ENCODE results near the gene MEI1.
"Not testable (repeated sequence)": the region's sequence is repeated elsewhere in the genome, so short reads cannot be mapped to it uniquely, and the experiment has no call there.

MEI1 gene

DNA sequence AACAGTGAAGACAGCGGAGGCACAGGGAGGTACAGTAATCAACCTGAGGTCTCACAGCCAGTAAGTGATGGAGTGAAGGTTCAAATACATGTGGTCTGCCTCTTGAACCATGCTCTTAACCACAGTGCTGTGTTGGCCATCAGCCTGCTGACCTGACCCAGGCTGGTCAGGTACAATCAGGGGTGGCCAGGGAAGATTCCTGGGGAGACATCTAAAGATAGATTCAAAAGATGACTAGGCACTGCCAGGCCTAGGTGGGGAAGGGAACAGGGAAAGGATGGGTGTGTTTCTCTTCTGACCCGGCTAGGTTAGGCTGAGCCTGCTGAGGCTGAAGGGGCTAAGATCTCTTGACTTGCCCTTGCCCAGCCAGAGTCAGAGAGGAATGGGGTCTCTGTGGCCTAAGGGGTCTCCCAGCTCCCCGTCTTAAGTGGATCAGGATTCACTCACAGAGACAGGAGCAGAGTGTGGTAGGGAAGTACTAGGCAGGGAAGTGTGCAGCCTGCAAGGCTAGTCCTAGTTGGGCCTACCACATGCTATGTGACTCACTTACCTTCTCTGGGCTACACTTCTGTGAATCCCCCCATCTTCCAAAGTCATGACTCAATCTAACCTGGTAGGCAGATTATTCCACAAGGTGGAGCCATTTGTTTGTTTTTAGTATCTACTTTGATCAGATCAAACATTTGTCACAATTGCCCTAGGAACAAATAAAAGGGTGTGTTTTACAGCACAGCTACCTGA is 123.2 kb downstream of the MEI1 start:
- DNase-seq (ENCODE audit: low spot score): no peak

DNA sequence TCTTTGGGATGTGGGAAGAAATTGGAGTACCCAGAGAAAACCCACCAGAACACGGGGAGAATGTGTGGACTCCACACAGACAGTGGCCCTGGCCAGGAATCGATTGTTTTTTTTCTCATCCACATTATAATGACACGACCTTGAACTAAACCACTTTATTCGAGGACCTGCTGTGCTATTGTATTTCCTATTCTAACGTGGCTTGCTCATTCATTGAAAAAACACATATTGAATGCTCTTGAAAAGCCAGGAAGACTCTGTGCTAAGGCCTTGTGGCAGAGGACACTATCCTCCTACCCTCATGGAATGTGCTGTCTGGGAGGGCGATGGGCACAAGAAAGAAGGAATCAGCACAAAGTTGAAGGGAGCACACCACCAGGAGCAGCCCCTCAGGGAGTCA is 124.5 kb downstream of the MEI1 start:
- no peak for DNase-seq (ENCODE audit: low spot score)

DNA sequence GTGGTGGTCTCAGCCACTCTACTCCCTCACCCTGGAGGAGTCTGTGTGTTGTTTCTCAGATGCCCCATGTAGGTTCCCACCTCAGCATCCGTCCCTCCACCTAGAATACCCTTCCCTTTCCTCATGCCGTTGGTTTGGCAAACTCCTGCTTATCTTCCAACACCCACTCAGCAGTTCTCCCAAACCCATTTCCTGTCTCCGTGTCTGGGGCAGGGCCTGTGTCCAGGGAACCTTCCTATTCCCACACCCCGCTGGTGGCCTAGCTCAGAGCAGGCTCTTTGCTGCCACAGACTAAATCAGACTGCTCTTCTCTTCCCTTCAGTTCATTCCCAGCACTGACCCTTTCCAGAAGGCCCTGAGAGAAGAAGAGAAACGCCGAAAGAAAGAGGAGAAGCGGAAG is 126.1 kb downstream of the MEI1 start:
- DNase-seq (ENCODE audit: low spot score): no peak

DNA sequence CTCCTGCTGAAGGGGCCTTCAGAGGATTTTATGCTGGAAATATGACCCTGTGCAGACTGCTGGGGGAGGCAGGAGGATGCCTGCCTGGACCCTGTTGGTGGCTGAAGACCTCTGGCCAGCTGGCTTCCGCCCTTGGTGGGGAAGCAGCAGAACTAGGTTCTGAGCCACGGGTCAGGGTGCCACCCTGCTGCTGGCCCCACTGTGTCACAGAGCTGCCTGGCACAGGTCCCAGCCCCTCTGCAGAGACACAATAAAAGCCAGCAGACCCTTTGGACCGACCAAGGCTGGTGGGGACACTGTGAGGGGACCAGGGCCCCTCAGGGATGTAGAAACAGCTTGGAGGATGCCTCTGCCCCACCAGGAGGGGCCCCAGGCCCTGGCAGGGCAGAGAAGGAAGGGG is 126.7 kb downstream of the MEI1 start:
- no peak for DNase-seq (ENCODE audit: low spot score)

DNA sequence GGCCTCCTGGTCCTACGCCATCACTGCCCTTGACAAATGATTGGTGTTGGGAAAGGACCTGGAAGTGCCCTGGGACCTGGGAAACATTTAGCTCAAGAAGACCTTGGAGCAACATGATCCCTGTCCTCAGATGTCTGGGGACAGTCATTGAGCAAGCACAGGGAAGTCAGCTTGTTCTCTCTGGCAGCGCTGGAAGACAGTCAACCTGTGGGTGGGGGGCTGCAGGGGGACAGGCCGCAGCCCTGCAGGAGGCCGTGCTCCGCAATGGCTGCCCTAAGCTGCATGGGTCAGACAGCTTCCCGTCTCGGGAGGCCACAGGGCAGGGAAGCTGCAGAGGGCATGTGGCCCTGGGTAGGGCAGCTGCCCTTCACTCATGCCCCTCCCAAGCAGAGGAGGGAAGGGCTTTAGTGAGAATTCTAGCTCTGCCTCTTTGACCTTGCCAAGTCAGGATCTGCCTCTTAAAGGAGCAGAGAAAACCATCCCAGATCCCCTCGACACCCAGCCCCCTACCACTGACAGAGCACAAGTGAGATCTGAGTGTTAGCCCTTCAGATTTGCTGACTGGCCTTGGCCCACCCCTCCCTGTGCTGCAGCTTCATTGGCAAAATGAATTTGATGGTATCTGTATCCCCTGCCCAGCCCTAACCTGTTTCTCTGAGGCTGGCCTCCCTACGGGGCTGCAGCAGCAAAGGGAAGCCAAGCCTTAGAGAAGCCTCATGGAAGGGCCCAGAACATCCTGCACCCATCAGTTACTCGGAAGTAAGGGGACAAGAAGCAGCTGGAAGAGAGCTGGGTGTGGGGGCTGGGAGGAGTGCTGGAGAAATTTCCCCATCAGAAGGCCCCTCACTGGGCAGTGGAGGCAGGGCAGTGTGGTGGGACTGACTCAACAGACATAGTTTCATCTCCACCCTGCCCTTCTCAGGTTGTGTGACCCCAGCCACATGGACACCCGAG is 127.4 kb downstream of the MEI1 start:
- DNase-seq (ENCODE audit: low spot score): no peak

DNA sequence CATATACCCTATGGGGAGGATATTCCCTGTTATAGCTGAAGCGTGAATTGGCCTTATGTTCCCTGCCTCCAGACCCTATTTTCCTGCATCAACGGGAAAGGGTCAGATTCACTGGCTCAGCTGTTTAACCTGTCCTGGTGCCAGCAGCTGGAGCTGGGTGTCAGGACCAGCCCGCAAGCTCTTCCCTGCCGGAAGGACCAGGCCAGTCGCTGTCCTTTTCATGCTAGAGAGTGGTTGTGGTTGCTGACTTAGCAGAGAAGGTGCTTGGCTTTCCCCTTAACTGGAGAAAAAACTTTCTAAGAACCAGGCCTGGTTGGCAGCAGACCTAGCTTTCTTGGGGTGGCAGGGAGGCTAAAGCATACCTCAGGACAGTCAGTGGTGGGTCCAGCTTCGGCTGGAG is 128.4 kb downstream of the MEI1 start:
- DNase-seq (ENCODE audit: low spot score): no peak

DNA sequence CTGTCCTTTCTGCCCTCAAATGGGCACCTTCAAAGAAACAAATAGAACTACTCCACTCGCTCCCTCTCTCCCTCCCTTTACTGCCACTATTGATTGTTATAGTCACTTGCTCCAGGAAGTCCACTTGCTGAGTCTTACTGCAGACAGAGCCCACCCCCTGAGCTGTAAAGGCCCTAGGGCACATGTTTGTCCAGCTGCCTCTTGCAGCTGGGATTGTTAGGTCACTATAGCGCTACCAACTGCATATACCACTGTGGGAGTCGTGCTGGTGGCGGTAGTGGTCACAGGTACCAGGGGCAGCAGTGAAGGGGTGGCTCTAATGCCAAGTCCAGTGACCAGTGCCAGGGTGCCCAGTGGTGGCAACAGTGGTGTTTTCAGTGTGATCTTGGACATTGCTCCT is 129.2 kb downstream of the MEI1 start:
- no peak for DNase-seq (ENCODE audit: low spot score)

DNA sequence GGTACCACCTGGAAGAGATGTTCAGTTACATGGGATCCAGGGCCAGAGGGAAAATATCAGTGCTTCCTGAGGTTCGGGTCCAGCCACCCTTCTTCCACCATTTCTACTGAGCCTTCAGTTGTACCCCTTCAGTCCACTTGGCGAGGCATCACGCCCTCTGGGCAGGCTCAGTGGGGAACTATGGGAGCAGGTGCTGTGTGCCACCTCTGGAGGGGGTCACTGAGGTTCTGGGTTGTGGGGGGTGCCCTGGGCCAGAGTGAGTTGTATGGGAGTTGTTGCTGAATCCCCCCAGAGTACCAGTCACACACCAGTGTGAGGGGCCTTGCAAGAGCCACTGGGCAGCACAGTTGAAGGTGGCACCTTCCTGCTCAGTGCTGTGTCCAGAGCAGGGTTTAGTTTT is 130.9 kb downstream of the MEI1 start:
- DNase-seq (ENCODE audit: low spot score): no peak

DNA sequence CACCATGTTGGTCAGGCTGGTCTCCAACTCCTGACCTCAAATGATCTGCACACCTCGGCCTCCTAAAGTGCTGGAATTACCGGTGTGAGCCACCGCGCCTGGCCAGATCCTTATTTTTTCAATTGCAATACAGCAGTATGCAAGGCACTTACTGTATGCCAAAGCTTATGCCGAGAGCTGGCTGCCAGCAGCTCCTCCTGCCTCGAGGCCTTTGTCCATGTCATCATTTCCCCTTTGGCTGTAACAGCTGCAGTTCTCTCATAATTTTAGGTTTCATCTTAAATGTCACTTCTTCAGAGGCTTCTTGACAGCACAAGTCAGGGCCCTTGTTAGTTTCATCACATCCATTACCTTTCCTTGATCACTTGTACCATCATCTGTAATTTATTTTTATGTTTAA is 132.1 kb downstream of the MEI1 start:
- no peak for DNase-seq (ENCODE audit: low spot score)

DNA sequence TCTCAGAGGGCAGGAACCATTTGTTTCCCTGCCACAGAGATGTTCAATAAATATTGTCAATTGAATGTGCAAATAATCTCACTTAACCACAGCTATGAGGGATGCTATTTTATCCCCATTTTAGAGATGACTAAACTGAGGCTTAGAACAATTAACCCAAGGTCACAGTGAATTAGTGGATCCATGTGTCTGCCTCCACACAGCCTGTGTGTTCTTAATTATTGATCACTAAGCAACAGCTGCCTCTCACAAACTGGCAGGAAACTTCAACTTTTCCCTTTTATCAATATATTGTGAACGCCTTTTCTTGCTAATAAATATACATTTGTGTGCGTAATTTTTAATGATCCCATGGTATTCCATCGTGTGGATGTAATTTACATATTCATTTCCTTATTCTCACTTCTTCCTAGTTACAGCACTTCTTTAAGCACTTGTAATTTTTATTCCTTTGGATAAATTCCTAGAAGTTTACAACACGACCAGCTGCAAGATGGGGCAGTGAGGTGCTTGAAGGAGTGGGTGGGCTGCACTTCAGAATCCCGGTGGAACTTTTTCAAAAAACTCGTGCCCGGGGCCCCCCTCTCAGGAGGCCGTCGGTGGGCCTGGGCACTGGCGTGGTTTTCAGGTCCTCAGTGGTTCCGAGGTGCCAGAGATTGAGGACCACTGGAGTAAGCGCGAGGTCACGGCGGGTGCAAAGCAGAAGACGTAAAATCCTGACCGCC is 132.7 kb downstream of the MEI1 start:
- no peak for DNase-seq (ENCODE audit: low spot score)

DNA sequence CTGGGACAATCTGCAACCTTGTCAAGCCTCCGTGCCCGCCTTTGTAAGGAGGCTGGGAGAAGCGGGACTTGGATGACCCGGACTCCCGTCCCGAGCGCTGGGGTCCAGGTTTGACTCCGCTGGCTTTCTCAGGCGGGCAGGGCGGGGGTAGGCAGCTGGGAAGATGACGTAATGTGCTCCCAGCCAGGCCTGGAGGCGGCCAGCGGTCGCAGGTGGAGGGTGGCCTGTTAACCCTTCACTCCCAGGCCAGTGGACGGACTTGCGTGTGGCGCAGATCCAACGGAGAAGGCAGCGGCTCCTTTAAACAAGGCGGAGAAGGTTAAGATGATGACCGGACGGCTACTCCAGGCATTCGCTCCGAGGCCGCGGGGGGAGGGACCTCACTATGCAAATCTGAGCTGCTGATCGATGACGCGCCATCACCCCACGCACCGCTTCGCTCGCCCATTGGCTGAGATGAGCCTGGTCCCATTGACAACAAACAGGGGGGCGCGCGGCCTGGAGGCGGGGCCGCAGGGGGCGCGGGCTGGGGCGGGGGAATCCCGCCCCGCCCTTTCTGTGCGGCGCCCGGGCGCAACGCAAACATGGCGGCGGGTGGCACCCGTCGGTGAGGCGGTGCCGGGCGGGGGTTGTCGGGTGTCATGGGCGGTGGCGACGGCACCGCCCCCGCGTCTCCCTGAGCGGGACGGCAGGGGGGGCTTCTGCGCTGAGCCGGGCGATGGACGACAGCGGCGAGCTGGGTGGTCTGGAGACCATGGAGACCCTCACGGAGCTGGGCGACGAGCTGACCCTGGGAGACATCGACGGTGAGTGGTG is 133.5 kb downstream of the MEI1 start, which contains the start of gene SREBF2:
SREBF2 (plus strand) TSS at position 553 of the 816 bp plus-strand sequence; CDS start at position 719, 166 bp downstream.
- peak; percentile 99 for DNase-seq (ENCODE audit: low spot score)

DNA sequence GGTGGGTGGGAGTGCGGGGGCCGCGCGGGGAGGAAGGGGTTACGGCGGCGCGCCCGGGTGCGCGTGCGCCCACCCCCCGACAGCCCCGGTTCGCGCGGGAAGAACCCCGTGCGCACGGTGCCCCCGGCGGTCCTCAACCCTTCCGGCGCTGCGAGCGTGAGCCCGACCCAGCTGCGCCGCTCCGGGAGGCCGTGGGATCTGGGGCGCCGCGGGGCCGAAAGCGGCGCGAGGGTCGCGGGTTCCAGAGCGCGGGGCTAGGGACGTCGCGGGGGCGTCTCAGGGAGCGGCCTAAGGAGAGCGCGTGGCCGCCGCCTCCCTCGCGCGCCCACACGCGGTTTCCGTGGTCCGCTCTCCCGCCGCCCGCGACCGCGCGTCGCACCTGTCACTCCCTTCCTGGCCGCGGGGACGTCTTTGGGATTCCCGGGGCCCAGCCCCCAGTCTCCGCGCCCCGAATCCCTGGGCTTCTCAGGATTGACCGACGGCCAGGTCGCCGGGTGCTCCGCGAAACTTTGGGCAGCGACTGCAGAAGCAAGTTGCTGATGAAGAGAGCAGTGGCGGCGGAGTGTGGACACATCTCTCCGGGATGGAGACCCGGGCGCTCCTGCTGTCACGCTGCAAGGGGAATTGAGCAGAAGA is 134.2 kb downstream of the MEI1 start:
- DNase-seq (ENCODE audit: low spot score): peak; percentile 70

DNA sequence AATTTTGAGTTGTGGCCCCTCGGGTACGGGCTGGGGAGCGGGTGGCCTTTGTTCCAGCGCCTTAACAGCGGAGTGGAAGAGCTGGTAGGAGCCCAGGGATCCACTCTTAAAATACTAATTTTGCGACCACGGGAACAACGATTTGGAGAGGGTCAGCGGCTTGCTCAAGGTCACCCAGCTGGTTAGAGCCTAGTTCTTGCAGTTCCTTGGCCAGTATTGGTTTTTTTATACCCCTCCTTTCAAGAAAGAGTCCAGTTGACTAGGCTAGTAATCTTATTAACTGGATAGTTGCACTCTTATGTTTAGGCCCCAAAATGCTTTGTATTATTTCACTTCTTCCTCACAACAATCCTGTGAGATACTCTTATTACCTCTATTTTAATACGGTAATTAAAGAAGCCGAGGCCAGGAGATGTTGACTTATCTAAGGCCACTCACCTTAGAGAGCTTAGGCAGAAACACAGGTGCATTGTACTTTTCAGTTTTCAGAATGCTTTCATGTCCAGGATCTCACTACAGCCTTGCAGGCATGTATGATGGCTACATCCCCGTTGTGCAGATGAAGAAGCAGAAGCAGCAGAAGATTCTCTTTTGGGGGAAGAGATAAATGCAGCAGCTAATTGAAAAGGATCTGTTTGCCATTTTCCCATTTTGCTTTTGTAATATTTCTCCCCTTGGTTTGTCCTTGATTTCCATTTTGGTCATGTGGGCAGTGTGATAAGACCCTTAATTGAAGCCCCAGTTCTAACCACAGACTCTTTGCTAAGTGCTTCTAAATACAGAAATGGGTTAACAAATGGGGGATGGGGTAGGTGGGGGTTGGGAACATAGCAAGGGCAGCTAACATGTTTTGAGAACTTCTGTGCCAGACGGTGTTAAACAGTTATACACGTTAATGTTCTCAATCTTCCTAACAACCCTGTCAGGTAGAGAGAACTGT is 135.0 kb downstream of the MEI1 start:
- no peak for DNase-seq (ENCODE audit: low spot score)

DNA sequence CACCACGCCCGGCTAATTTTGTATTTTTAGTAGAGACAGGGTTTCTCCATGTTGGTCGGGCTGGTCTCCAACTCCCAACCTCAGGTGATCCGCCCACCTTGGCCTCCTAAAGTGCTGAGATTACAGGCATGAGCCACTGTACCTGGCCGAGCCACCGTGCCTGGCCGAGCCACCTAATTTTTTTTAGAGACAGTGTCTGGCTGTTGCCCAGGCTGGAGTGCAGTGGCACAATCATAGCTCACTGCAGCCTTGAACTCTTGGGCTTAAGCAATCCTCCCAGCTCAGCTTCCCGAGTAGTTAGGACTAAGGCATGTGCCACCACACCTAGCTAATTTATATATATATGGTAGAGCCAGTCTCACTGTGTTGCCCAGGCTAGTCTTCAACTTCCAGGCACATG is 136.2 kb downstream of the MEI1 start:
- not testable (repeated sequence) for DNase-seq (ENCODE audit: low spot score)

DNA sequence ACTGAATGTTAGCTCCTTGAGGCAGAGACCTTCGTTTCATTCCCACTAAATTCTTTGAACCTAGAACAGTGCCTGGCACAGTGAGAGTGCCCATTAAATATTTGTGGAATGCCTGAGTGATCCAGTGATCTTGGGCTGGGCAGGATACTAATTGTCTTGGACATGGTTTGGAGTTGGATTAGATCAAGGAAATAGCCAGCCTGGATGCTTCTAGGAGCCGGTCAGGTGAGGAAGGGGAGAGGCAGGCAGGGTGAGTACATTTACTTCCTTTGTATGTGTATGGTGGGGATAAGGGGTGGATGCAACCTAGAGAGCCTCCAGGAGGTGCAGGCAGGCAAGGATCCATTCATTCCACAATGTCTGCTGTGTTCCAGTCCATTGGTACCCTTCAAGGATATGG is 137.2 kb downstream of the MEI1 start:
- no peak for DNase-seq (ENCODE audit: low spot score)

DNA sequence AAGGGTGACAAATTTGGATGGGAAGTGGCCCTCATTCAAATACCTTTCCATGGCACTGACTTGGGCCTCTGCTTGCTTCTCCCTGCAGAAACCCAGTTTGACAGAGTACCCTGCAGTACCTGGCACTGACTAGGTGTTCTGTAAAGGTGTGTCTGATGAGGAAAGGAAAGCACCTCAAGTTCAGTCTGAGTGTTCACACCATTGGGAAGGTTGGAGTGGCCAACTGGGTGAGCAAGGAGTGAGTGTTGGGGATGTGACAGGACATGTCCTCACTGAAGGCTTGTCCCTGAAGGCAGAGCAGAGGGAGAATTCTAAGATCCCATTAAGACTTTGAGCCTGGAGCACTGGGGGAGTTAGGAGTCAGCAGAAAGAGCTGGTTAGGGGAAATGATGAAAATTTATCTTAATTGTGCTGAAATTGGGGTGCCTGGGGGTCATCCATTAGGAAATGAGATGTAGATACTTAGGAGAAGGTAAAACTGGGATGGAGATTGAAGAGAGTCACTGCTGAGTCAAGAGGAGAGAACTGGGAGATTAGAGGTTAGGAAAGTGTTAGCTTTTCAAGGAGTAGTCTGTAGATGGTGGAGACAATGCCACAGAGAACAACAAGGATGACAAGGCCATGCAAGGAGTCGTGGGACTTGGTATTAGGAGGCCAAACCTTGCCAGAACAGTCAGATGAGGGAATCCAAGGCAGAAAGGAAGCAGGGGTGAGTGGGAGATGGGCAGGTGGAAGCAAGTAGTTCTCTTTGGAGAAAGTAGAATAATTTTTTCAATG is 139.7 kb downstream of the MEI1 start:
- DNase-seq (ENCODE audit: low spot score): no peak

DNA sequence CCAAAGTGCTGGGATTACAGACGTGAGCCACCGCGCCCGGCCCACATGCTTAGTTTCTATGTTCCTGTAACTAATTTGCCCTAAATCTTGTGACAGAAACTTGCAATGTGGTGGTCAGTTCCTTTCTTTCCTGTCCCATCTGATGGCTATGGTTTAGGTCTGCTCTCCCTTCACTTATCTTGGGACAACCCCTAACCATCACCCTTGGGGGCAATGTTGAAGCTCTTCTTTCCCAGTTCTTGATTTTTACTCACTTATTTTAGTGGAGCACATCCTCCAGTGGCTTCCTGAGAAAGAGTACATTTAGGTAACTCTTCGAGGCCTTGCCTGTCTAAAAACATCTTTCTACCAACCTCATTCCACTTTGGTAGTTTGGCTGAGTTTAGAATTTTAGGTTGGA is 140.9 kb downstream of the MEI1 start:
- no peak for DNase-seq (ENCODE audit: low spot score)

DNA sequence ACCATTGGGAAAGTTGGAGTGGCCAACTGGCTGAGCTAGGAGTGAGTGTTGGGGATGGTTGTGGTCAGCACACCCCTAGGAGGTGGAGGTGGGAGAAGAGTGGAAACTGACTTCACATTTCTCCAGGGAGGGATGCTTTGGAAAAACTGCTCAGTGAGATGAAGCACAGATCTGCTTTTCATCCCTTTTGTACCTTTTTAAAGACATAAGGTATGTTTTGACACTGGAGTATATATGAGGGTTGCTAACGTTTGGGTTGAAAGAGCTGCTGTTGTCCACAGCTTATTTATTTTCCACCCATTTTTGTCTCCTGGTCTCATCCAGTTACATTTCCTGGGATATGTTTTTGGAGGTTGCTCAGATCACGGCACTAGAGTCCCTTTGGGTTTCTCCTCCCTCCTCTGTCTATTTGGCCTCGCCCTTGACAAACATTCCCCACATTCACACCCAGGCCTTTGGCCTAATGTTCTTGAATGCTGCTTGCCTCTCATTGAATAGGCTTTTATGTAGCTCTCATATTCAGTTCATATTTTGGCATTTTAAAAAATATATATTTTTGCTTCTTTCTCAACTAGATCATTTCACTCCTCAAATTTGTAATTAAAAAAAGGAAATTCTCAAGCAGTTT is 141.9 kb downstream of the MEI1 start:
- no peak for DNase-seq (ENCODE audit: low spot score)

All from left forelimb (tissue), 1 donor.